Measurements from ENCODE around the gene SEC61A2.
"Not testable (repeated sequence)": the region's sequence is repeated elsewhere in the genome, so short reads cannot be mapped to it uniquely, and the experiment has no call there.

Gene SEC61A2

GRCh38 chr10:12129222-12130111 is at the start of gene SEC61A2:
SEC61A2 (plus strand) TSS chr10:12129677; CDS start chr10:12129788, 111 bp downstream.
- peak; percentile 99 for DNase-seq

- no peak for DNase-seq
Measured at GRCh38 chr10:12081470-12081869, 48.0 kb upstream of the SEC61A2 start.

GRCh38 chr10:12081879-12082557 is 47.5 kb upstream of the SEC61A2 start:
- DNase-seq = no peak

- DNase-seq = no peak
Measured at GRCh38 chr10:12088919-12089318, 40.6 kb upstream of the SEC61A2 start.

GRCh38 chr10:12091421-12091820 is 38.1 kb upstream of the SEC61A2 start:
- DNase-seq = no peak

GRCh38 chr10:12097361-12097760 is 32.1 kb upstream of the SEC61A2 start:
- not testable (repeated sequence) for DNase-seq

GRCh38 chr10:12097791-12098190 is 31.7 kb upstream of the SEC61A2 start:
- DNase-seq = no peak

GRCh38 chr10:12098966-12099365 is 30.5 kb upstream of the SEC61A2 start:
- DNase-seq = no peak

- no peak for DNase-seq
Measured at GRCh38 chr10:12103802-12104201, 25.7 kb upstream of the SEC61A2 start.

GRCh38 chr10:12107781-12108180 is 21.7 kb upstream of the SEC61A2 start:
- DNase-seq = no peak

GRCh38 chr10:12109286-12109685 is 20.2 kb upstream of the SEC61A2 start:
- no peak for DNase-seq

GRCh38 chr10:12111528-12111927 is 17.9 kb upstream of the SEC61A2 start:
- DNase-seq = no peak

GRCh38 chr10:12113627-12114026 is 15.8 kb upstream of the SEC61A2 start:
- DNase-seq = no peak

- DNase-seq = no peak
Measured at GRCh38 chr10:12121673-12122072, 7.8 kb upstream of the SEC61A2 start.

GRCh38 chr10:12130237-12130872 is 878 bp downstream of the SEC61A2 start:
- peak; percentile 29 for DNase-seq

GRCh38 chr10:12135631-12136030 is 6.2 kb downstream of the SEC61A2 start:
- no peak for DNase-seq

GRCh38 chr10:12140038-12140437 is 10.6 kb downstream of the SEC61A2 start:
- no peak for DNase-seq

- DNase-seq = no peak
Measured at GRCh38 chr10:12144538-12144937, 15.1 kb downstream of the SEC61A2 start.

- no peak for DNase-seq
Measured at GRCh38 chr10:12150163-12150562, 20.7 kb downstream of the SEC61A2 start.

- DNase-seq = no peak
Measured at GRCh38 chr10:12154516-12154915, 25.0 kb downstream of the SEC61A2 start.

GRCh38 chr10:12156367-12157123 is 27.1 kb downstream of the SEC61A2 start:
- no peak for DNase-seq

GRCh38 chr10:12158111-12158510 is 28.6 kb downstream of the SEC61A2 start:
- no peak for DNase-seq

GRCh38 chr10:12160664-12161063 is 31.2 kb downstream of the SEC61A2 start:
- DNase-seq = no peak

Measured in CD4-positive, alpha-beta T cell treated with Interleukin-6 for 4 hours (primary cell).